ENCODE results near the gene SH3GL2. TPM values are rescaled to one million over a fixed set of nuclear protein-coding genes. Genes with fewer than 3 reads are reported as not detected.

The SH3GL2 gene
- total RNA-seq, 1 donor from 2014 or later: 0.07 TPM

DNA sequence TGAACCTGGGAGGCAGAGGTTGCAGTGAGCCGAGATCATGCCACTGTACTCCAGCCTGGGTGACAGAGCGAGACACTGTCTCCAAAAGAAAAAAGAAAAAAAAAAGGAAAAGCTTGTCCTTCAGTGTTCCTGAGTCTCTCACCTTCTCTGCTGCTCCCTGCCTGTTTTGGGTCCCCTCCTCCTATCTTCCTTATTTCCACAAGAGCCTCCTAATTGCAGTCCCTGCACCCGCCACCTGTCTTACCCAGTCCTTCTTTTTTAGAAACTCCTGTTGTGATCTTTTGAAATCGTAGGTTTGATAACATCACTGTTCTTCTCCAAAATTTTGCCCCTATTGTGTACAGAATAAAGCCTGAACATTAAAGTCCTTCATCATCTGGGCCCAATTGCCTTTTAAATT is 234.9 kb downstream of the SH3GL2 start:
- Mint-ChIP-seq H3K4me3 (ENCODE audit: unreplicated experiment) (no peak overlapping the region), H3K4me1 (ENCODE audit: low read depth) (no peaks in the 10 kb centered on the region), H3K9me3 (ENCODE audit: low read depth) (no peaks in the 10 kb centered on the region), H3K27ac (ENCODE audit: unreplicated experiment) (no peak overlapping the region), H3K27me3 (ENCODE audit: low read depth) (peaks cover 8% of the 10 kb centered on the region), H3K36me3 (ENCODE audit: low read depth) (no peaks in the 10 kb centered on the region)
- no peak for DNase-seq (ENCODE audit: low spot score)
- TF ChIP-seq, protein P1, sequence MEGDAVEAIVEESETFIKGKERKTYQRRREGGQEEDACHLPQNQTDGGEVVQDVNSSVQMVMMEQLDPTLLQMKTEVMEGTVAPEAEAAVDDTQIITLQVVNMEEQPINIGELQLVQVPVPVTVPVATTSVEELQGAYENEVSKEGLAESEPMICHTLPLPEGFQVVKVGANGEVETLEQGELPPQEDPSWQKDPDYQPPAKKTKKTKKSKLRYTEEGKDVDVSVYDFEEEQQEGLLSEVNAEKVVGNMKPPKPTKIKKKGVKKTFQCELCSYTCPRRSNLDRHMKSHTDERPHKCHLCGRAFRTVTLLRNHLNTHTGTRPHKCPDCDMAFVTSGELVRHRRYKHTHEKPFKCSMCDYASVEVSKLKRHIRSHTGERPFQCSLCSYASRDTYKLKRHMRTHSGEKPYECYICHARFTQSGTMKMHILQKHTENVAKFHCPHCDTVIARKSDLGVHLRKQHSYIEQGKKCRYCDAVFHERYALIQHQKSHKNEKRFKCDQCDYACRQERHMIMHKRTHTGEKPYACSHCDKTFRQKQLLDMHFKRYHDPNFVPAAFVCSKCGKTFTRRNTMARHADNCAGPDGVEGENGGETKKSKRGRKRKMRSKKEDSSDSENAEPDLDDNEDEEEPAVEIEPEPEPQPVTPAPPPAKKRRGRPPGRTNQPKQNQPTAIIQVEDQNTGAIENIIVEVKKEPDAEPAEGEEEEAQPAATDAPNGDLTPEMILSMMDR (IDR thresholded peaks at IDR 0.05): no peak

DNA sequence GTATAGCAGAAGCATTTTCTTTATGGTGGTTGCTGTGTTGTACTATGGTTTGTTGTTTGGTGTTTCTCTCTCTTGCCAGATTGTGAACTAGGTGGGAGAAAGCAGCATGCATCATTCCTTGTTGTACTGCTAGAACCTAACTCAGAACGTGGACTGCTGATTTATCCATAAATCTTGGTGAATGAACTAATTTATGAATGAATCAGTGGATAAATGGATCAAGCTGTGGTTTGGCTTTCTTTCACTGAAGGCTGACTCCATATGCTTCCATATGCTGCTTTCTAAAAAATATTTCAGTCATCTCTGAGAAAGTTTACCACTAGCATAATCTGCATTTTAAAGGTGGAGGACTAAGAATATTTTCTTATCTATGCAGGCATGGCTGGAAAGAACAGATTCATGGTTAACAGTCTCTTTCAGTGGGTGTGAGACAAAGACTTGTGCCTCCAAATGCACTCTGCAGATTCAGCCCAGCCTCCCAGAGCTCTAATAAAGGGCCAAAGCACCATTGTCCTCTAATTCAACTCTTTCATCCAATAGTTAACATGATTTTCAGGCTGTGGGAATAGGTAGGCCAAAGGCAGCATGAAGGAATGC is 237.7 kb downstream of the SH3GL2 start:
- DNase-seq (ENCODE audit: low spot score): no peak
- H3K27ac Mint-ChIP-seq (ENCODE audit: unreplicated experiment): no peak overlapping the region
- H3K27me3 Mint-ChIP-seq (ENCODE audit: low read depth): peaks cover 8% of the 10 kb centered on the region
- H3K9me3 Mint-ChIP-seq (ENCODE audit: low read depth): peaks cover 5% of the 10 kb centered on the region
- TF ChIP-seq, protein P1 (IDR thresholded peaks at IDR 0.05): no peak
- H3K36me3 Mint-ChIP-seq (ENCODE audit: low read depth): no peaks in the 10 kb centered on the region
- H3K4me1 Mint-ChIP-seq (ENCODE audit: low read depth): no peaks in the 10 kb centered on the region
- H3K4me3 Mint-ChIP-seq (ENCODE audit: unreplicated experiment): no peak overlapping the region

DNA sequence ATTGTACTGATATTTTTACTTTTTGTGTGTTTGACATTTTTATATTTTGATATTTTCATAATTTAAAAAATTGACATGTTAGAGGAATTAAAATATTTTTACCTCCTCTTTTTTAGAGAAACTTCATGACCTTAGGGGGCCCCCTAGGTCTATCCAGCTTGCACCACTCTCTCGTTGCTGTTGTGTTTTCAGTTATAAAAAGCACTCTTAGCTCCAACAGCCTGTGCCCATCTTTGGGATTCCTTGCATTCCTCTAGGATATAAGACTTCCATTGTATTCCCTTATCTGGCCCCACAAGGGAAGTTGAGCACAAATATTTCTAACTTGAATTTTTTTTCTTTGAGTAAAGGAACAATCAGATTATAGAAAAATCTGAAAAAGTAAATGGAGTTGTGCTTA is 245.3 kb downstream of the SH3GL2 start:
- Mint-ChIP-seq H3K9me3 (ENCODE audit: low read depth) (peaks cover 5% of the 10 kb centered on the region), H3K27me3 (ENCODE audit: low read depth) (no peaks in the 10 kb centered on the region), H3K27ac (ENCODE audit: unreplicated experiment) (no peak overlapping the region), H3K4me1 (ENCODE audit: low read depth) (peaks cover 20% of the 10 kb centered on the region), H3K36me3 (ENCODE audit: low read depth) (no peaks in the 10 kb centered on the region), H3K4me3 (ENCODE audit: unreplicated experiment) (no peak overlapping the region)
- TF ChIP-seq, protein P1 (IDR thresholded peaks at IDR 0.05): peak; percentile 51
- DNase-seq (ENCODE audit: low spot score): no peak

DNA sequence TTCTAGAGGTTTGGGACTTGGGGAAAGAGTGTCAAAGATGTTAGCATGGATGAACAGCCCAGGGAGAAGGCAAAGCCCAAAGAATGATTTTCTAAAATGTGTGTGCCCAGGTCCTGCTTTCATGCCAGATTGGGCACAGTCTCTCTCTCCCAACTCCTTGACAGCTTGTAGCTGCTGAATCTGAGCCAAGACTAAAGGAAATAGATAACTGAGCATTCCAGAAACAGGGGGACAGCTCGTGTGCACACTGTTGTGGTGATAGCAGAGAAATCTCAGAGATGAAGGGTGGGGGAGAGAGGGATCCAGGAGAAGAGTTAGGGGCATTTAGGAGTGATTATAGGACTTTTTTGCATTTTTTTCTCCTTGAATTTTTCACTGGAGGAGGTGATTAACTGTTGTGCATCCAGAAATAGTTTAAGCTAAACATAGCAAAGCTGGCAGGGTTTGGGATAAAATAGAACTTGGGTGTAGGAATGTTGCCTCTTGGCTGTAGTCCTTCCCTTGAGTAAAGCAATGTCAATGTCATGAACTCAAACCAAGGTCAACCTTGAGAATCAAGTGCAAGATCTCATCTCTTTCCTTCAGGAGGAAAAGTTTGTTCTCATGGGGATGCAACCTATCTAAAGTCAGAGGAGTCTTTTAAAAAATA is 245.9 kb downstream of the SH3GL2 start:
- DNase-seq (ENCODE audit: low spot score): no peak
- Mint-ChIP-seq H3K27me3 (ENCODE audit: low read depth) (no peaks in the 10 kb centered on the region), H3K27ac (ENCODE audit: unreplicated experiment) (no peak overlapping the region), H3K4me1 (ENCODE audit: low read depth) (peaks cover 20% of the 10 kb centered on the region), H3K36me3 (ENCODE audit: low read depth) (no peaks in the 10 kb centered on the region), H3K9me3 (ENCODE audit: low read depth) (peaks cover 5% of the 10 kb centered on the region), H3K4me3 (ENCODE audit: unreplicated experiment) (peak overlapping the region; percentile 1)
- TF ChIP-seq, protein P1 (IDR thresholded peaks at IDR 0.05): no peak

DNA sequence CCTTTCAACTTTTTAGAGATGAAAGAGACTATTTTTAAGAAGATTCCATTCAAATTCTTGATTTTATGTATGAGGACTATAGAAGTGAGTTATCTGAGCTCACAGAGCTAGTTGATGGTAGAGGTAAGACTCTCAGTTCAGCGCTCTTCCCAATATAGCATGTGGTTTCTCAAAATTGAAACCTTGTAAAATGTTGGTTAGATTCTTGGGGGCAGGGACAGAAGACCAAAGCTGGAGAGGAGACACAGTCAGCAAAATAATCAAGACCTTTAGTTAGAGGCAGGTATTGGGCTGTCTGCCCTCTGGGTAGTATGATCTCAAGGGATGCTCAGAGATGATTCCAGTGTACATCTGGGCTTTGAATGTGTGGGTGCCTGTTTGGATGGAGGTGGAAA is 246.4 kb downstream of the SH3GL2 start:
- no peaks in the 10 kb centered on the region for H3K36me3 Mint-ChIP-seq (ENCODE audit: low read depth)
- peaks cover 20% of the 10 kb centered on the region for H3K4me1 Mint-ChIP-seq (ENCODE audit: low read depth)
- H3K9me3 Mint-ChIP-seq (ENCODE audit: low read depth): peaks cover 3% of the 10 kb centered on the region
- no peaks in the 10 kb centered on the region for H3K27me3 Mint-ChIP-seq (ENCODE audit: low read depth)
- DNase-seq (ENCODE audit: low spot score): no peak
- no peak overlapping the region for H3K27ac Mint-ChIP-seq (ENCODE audit: unreplicated experiment)
- TF ChIP-seq, protein P1 (IDR thresholded peaks at IDR 0.05): no peak
- H3K4me3 Mint-ChIP-seq (ENCODE audit: unreplicated experiment): no peak overlapping the region
